CD1c-positive myeloid dendritic cell (primary cell): ENCODE measurements around the gene PPP2R5E.

Experiments used
- DNase-seq: peaks from one replicate; pipeline ENCODE4 v3.0.0-alpha.2; 2016; ENCODE audit errors: extremely low spot score

PPP2R5E gene

DNA sequence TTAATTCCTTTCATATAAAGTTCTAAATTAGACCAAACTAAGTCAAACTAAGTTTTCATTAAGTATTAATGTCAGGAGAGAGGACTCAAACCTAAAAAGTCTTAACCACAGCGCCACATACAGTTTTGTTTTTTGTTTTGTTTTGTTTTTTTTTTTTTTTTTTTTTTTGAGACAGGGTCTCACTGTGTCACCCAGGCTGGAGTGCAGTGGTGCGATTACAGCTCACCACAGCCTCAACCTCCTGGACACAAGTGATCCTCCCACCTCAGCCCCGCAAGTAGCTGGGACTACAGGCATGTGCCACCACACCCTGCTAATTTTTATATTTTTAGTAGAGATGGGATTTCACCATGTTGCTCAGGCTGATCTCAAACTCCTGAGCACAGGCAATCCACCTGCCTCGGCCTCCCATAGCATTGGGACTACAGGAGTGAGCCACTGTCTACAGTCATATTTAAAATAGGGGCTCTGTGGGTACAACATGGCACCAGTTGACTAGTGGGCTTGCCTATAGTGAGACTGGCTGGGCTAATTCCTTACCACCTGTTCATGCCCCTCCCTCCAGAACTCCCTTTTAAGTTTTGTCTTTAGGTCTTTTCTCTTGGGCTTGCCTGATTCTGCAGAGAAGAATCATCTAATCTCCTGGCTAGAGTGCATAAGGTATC is 110.2 kb downstream of the PPP2R5E start:
- no peak for DNase-seq

DNA sequence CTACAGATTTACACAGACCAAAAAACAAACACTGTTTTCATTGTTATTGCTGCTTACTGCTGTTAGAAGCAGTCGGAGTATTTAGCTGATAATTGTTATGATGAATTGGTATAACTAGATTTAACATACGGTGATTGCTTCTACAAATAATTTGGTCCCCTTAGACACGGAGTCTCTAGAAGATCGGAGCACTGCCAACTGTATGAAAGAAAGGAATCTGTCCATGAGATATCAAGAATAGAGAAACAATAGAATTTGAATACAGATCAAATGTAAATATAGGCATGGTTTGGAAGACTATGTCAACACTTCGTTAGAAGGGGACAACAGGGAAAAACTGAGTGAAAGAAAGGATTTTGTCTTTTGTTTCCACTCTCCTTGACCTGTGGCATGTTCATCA is 110.9 kb downstream of the PPP2R5E start:
- DNase-seq, result no peak

DNA sequence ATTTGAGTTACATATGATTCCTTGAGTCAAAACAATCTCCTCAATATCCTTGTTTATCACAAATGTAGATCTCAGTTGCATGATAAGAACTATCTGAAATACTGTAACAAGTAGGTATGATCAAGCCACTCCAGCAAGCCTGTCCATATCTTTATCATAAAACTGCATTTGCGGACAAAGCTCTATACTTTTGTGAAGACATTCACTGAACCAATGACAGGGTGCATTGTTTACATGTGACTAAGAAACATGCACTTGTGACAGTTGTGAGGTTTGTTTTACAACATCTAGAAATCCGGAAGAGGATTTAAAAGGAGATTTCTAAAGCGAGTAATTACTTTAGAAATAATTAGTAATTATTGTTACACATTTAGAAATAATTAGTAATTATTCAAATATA is 111.7 kb downstream of the PPP2R5E start:
- DNase-seq, result no peak

DNA sequence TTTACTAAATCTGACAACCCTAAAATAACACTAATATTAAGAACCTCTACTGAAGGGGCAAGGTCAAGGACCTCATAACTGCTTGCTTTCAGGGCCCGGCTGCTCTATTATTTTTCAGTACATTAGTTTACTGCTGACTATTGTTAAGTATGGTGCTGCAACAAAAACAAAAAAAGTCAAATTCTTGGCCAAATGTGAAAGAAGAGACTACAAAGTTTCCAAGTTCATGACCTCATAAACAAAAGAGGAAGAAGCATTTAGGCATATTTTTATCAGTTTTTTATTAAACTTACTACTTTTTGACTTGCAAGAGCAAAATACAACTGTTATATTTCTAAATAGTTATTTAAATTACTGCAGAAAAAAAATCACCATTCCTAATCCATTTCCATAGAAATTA is 114.7 kb downstream of the PPP2R5E start:
- no peak for DNase-seq

DNA sequence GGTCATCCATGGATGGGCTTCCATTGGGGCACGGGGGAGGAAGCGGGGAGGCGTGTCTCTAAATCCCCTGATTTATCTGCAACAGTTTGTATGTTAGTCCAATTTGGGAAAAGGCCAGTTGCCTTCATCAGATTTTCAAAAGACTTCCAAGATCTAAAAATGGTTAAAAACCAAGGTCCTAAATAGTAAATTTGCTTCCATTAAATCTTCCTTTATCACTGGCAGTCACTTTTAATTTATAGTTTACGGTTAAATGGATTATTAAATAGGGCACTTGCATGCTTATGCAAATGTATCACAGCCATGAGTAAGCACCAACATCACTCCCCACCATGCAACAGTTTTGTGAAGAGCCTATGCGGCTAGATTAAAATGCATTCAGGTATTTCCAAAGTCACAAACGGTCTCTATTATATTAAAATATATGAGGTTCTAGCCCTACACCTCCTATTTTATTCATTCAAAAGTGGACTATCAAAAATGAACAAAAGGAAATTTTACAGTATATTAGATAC is 116.3 kb downstream of the PPP2R5E start:
- no peak for DNase-seq

DNA sequence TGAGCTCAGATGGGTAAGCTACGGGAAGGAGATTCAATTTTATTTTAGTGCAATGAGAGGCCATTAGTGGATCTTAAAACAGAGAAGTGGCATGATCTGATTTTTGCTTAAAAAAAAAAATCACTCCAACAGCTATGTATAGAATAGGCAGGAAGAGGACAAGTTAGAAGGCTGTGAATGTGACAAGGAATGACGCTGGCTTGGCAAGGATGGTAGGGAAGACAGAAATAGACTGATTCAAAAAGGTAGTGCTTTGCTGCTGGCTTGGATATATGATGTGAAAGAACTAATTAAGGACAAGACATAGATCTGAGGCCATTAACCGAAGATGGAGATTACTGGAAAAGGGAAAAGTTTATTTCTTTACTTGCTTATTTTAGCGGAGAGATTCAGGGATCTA is 119.3 kb downstream of the PPP2R5E start:
- no peak for DNase-seq

DNA sequence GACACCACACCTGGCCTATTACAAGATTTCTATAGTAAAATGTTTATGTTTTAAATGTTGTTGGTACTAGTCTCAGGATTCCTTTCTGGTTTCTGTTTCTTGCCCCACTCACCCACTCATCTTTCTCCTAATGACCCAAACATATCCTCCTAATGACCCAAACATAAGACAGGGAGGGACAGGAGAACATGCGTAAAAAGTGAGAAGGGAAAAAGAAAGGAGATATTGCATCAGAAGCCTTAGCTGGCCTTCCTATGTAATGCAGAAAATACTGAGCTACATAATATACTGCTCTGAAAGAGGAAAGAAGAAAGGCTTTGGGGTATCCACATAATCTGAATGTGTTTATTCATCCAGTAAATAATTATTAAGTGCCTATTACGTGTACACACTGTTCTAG is 119.8 kb downstream of the PPP2R5E start:
- DNase-seq, result no peak

DNA sequence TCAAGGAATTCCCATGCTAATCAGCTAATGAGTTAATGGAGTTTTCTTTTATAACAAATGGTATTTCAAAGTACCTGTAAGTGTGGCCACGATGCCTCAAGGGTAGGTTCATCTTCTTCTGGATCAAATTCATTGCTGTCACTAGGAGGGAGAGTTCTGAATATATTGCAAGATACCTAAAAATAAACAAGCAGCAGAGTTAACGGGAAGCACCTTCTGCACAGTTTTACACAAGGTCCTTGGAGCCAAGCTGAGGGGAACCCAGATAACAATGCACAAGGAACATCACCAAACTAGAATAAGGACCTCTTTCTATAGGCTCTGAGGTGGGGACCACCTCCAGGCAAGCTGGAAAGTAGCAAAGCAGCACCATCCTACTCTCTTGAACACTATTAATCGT is 121.3 kb downstream of the PPP2R5E start:
- DNase-seq, result no peak

DNA sequence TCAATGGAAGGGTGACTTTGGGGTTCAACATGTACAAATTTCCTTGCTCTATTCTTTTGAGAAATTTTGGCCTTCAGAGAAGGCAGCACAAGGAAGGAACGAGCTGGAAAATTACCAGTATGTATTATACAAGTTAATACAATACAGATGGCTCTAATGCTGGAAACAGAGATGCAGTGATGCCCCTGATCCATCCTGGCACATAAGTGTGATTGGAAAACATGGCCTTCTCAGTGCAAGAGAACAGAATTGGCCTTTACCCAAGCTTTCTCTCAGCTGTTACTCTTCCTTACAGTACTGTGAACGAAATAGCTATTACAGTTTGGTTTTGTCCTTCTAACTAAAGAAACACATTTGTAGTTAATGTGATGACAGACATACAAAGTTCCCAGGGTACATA is 122.0 kb downstream of the PPP2R5E start:
- DNase-seq, result no peak

DNA sequence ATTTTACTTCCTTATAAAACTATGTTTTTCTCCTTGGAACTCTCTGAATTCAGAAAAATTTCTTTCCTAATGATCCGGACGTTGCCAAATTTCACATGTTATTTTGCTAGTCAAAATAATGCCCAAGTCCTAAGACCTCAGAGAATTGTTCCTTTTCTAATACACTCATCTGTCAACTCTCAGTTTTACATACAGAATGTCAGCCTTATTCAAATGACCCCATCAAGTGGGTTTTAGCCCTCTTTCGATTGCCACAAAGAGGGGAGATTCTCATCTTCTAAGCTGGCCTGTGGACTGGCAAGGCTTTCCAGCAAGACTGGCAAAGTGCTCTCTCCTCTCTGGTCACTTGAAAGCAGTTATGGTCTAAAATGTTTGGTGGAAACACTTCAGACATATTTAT is 125.2 kb downstream of the PPP2R5E start:
- DNase-seq, result no peak

DNA sequence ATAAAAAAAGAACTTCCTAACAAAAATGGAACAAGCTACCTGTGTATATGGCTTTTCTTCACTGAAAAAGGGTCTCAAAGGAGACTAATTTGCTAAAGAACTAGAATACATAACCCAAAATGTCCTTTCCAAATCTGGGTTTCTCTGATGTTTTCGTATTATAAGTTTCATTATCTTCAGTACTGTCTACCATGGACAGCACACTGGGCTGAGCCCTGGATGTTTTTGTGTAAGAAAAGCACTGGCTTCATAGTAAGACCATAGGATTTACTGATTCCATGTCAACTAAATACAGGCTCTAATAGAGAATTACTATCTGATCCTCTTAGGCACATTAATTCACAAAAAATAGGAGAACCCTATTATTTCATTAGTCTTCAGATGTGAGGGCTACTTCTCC is 130.2 kb downstream of the PPP2R5E start:
- no peak for DNase-seq

DNA sequence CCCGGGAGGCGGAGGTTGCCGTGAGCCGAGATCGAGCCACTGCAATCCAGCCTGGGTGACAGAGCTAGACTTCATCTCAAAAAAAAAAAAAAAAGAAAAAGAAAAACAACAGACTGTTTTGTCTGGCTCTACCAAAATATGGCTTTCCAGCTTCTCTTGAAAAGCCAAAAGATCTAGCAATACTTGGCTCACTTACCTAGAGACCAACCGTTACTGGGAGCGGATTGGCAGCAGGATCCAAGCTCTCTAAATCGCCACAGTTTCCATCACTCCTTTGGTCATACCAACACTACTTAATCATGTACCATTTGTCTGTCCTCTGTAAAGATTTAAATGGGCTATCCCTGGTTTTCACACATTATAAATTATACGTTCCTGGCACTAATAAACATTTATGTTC is 136.8 kb downstream of the PPP2R5E start:
- DNase-seq, result no peak

DNA sequence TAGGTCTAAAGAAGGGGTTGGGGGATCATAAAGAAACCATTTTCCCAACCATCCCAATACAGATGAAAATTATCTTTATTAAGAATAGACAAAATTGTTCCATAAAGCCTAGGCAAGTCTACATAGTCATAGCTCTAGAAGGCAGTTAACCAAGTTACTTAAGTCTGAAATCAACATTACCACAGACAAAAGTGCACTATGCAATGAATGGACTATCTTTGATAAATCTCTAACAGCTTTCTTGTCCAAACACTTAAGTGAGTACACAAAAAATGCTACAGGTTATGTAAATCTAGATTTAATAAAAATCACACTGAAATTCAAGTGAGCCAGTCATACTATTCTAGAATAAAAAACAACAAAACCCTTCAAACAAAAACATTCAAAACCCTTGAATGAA is 137.5 kb downstream of the PPP2R5E start:
- DNase-seq, result no peak

DNA sequence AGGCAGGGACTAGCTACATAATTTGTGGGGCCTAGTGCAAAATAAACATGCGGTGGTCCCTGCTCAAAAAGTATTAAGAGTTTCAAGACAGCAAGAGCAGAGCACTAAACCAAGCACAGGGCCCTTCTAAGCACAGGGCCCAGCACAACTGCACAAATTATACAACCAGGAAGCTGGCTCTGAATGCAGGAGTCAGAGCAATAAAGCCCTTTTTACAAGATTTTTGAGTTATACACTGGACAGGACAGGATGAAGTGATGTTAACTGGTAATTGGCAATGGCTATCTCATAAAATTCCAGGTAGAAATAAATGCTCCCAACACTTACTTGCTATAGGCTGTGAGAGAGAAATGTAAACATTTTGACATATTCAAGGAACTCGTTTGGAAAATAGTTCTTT is 138.3 kb downstream of the PPP2R5E start:
- DNase-seq, result no peak

DNA sequence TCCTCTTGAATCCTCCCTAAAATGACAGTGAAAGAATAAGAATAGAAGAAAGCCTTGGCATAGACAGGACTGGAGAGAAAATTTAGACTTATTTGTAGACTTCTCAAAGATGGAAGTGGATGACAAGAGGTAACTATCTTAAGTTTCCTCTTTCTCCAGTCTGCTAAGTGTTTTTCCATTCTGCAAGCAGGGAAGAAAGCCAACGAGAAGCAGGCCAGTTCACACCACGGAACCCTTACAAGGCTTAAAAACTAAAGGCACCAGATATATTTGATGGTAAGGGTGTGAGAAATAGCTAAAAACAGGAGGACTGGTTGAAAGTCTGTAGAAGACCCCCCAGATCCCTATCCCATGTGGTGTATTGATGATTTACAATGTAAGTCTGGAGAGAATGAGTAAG is 141.5 kb downstream of the PPP2R5E start:
- no peak for DNase-seq

DNA sequence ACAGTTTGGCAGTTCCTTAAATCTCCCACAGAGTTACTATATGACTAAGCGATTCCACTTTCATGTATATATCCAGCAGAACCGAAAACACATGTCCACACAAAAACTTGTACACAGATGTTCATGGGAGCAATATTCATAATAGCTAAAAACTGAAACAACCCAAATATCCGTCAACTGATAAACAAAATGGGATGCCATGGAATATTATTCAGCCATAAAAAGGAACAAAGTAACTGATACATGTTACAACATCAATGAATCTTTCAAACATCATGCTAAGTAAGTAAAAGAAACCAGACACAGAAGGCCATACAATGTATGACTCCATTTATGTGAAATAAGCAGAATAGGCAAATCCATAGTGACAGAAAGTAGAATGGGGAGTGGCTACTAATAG is 144.2 kb downstream of the PPP2R5E start:
- peak; percentile 35 for DNase-seq

DNA sequence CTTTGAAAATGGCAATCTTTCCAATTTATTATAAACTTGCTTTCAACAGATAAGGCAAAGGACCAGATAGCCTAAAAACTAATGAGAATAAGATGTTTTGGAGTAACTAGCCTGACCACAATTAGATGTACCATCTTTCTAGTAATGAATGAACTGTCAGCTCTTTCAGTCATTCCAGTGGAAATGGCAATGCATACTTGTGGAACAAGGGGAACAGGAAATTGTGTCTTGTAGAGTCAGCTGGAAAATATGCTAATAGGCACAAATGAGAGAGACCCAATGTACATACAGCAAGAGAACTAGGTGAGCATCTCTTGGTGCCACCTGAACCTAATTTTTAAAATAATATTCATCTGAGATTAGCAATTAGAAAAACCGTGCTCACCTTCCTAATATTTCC is 148.3 kb downstream of the PPP2R5E start:
- DNase-seq, result no peak

DNA sequence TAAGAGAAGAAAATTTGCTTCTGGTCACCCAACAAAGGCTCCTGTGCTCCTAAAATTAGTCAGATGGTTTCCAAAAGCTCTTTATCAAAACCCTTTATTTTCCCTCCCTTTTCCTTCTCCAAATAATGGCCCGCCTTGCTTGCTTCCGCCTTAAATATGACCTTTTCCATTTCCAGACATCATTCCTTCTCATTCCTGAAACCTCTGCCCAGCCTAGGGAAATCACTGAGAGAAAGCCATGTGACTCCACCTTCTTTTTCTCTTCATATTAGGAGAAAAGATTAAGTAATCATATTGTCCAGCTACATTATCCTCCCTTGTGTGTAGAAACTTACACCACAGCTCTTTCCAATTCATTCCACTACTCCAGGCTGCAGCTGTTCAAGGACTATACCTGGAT is 148.7 kb downstream of the PPP2R5E start:
- no peak for DNase-seq

DNA sequence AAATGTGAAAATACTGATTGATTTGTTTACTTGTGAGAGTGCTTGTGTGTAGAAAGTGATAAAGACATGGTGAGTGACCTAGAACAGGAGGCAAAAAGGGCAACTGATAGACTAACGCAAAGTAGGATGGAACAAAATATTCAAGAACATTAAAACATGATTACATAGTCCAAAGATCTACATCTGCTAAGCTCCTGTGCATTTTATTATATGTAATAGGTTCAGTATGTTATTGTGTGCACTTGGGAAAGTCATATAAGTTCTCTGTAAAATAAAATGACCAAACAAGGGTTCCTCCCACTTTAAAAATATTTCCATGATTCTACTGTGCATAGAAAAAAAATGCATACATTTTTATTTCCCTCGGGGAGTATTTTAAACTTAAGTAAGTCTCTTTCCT is 150.2 kb downstream of the PPP2R5E start:
- DNase-seq, result no peak

DNA sequence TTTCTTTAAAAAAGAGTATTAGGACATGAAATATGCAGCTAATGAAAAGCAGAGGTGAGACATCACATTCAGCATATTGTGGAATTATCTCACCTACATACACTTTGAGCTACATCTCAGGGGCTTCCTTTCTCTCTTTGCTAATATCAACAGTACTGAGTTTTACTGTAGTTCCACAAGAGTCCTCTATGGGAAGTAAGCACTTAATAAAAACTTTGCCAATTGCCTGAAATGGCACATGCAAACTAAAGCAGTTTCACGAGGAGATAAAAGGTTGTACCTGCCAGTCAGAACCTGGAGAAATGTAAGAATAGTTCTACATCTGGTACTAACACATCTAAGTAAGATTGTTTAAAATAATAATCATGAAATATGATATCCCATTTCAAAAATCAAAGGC is 150.9 kb downstream of the PPP2R5E start:
- no peak for DNase-seq

DNA sequence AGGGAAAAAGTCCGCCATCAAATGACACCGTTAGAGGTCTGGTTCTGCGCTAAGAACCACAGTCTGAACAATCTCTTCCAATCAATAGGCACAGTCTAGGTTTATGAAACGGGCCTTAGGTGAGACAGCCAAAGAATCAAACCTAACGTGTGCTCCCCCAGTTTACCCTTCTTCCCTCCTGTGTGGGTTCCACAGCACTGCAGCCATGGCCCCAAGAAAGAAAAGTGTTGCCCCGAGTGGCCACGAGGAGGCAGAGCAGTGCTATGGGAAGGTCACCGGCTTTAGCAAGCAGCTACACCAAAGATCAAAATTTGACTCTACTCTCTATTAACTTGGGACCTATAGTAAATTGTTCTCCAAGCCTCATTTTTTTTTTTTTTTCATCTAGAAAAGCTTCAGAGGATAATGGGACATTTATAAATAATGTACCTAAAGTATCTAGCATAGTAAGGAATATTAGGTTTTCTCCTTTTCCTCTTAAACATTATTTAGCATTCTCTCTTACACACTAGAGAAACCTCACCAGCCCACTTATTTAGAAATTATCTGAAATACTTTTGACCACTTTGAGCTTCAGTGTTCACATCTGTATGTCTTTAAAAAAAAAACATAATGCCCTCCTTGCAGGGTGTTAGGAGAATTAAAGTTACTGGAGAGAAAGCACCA is 154.3 kb downstream of the PPP2R5E start:
- DNase-seq, result peak; percentile 43

DNA sequence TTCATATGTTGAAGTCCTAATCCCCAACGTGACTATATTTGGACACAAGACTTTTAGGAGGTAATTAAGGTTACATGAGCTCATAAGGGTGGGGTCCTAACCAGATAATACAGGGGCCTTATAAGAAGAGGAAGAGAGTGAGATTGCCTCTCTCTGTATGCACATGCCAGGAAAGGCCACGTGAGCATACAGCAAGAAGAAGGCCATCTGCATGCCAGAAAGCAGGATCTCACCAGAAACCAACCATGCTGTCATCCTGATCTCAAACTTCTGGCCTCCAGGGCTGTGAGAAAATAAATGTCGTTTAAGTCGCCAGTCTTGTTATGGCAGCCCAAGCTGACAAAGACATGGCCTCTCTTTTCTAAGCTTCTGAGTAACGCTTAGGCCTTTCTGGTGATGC is 155.5 kb downstream of the PPP2R5E start:
- no peak for DNase-seq

DNA sequence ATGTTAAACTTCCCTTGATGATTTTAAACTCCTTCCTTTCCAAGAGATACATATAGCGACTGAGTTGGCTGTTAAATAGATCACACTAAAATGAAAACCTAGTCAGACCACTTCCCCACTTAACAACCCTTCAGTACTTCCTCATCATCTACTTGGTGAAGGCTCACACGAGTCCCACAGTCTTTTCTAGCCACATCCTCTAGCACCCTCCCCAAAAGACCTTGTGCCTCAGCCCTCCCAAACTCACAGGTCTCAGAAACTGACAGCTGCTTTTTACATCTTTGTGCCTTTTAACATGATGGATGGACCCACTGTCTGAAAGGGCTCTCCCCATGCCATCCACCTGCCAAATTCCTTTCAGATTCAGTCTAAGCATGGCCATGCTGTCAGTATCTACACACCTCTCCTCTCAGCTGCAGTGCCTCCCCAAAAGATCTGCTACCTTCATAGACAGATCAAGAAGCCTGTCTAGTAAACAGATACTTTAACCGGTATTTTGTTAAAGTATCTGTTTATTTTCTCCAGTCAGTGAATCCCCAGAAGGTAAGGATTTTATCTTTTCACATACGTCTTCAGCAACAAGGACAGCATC is 159.3 kb downstream of the PPP2R5E start:
- DNase-seq, result no peak
